GM18519 (cell line): ENCODE data around the gene LHX3.

ENCODE experiments used
- ATAC-seq: cut with Tn5 transposase; IDR thresholded peaks from one replicate; pipeline ENCODE4 v1.9.1; 2021; ENCODE audit warnings: mild to moderate bottlenecking, moderate library complexity; ENCODE audit not compliant: unreplicated experiment, low FRiP score

Gene LHX3

GRCh38 chr9:136229096-136230065, 24.5 kb upstream of the LHX3 start:
- ATAC-seq = no peak

- ATAC-seq = no peak
Measured at GRCh38 chr9:136228107-136228875, 23.4 kb upstream of the LHX3 start.

GRCh38 chr9:136226680-136227407, 21.9 kb upstream of the LHX3 start:
- ATAC-seq = no peak

GRCh38 chr9:136225748-136226679, 21.1 kb upstream of the LHX3 start:
- no peak for ATAC-seq

DNA sequence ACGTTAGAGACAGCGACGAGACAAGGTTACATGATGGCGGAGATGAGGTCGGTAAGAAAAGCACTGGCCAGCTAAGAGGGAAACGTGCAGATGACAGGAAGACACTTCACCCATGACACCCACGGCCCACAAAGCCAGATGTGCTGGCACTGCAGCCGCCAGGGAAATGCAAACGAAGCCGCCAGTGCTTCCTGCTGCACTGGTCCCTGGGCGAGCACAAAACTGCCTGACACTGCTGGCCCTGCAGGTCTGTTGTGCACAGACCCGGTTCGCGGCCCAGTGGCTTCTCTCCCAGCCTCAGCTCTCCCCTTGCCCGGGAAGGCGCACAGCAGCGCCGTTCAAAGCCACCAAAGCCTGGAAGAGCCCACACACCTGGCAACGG, 20.4 kb upstream of the LHX3 start:
- ATAC-seq = no peak

- ATAC-seq = no peak
Measured at GRCh38 chr9:136223871-136224640, 19.1 kb upstream of the LHX3 start.

GRCh38 chr9:136222906-136223285, 18.0 kb upstream of the LHX3 start:
- ATAC-seq = no peak

GRCh38 chr9:136222166-136222905, 17.4 kb upstream of the LHX3 start:
- ATAC-seq = no peak

- no peak for ATAC-seq
Measured at GRCh38 chr9:136220017-136220729, 15.2 kb upstream of the LHX3 start.

DNA sequence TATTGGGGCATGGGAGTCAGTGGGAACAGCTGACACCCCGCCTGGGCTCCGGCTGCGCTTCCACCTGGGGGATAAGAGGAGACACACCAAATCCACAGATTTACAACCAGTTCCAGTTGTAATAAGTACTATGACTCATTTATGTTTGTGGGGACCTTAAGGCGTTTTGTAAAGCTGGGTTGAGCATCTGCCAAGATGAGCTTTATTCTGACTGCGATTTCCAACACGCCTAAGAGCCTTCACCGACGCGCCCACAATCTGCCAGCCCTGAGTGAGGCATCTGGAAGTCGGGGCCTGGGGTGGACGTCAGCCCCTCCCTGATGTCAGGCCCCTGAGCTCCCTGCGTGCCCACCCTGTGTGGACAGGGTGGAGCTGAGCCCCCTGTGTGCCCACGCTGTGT, 14.3 kb upstream of the LHX3 start:
- no peak for ATAC-seq

- ATAC-seq = no peak
Measured at GRCh38 chr9:136218673-136219072, 13.7 kb upstream of the LHX3 start.

- ATAC-seq = no peak
Measured at GRCh38 chr9:136218271-136218670, 13.3 kb upstream of the LHX3 start.

DNA sequence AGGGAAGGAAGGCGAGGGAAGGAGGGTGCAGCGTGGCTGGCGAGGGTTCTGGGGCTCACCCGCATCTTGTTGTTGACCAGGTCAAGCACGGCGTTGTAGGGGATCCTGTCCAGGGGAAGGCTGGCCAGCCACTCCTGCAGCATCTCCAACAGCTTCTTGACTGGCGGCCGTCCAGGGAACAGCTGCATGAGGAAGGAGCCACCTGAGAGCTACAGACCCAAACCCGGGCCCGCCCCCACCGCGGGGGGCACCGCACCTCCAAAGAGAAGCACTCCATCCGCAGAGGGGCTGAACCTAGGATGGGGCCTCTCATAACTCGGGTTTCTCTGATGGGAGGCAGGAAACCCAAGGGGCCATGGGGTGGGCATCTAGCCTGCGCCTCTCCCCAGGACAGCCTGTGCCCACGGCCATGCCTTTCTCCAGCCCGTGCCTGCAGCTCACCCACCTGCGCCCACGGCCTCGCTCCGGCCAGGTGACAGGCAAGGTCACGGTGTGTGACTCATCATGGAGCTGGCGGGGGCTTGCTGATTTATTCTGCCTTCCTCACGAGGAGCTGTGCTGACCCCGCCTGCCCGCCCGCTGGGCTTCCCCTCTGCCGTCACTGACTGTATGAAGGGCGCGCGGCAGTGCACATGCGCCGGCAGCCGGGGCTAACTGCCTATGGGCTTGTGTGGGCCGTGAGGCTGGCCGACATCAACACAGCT, 11.8 kb upstream of the LHX3 start:
- no peak for ATAC-seq

GRCh38 chr9:136213733-136214132, 8.8 kb upstream of the LHX3 start:
- no peak for ATAC-seq

GRCh38 chr9:136212345-136212950, 7.5 kb upstream of the LHX3 start:
- ATAC-seq = no peak

- no peak for ATAC-seq
Measured at GRCh38 chr9:136211441-136212344, 6.8 kb upstream of the LHX3 start.
